A549 (cell line): ENCODE measurements around the gene IQGAP2. TPM values are rescaled to one million over a fixed set of nuclear protein-coding genes. Genes with fewer than 3 reads are reported as not detected.

Experiments
- ATAC-seq, 2 experiments: fragments of 200-7000 bp in 1 of 2; fragments of >200 bp in 1 of 2; cut with Nextera tagmentation in 1 of 2; cut with Tn5 transposase in 1 of 2; 3 replicates each; pipeline versions ENCODE4 v1.8.0 to v1.9.1; 2018 to 2020; ENCODE audit warnings: mild to moderate bottlenecking in 1 of 2, moderate library complexity in 1 of 2
- CTCF ChIA-PET: fragments of 300-600 bp; sonication (Branson Sonifier 250); formaldehyde crosslinking; extraction: SDS; loops from one replicate; lab custom pipeline; 2021; ENCODE audit warnings: antibody characterized with exemption, inconsistent platforms; lab: Yijun Ruan, JAX
- POLR2A ChIA-PET: fragments of 350-600 bp; formaldehyde crosslinking; extraction: SDS; loops from one replicate; lab custom pipeline; 2021; ENCODE audit warnings: antibody characterized with exemption, inconsistent platforms; lab: Yijun Ruan, JAX
- DNase-seq, 2 experiments: peaks; one replicate each; pipeline versions ENCODE4 v3.0.0 to v3.0.0-alpha.2; 2011 to 2016; ENCODE audit warnings: low read depth in 1 of 2, low spot score in 1 of 2
- FAIRE-seq: peaks from 2 replicates; lab custom pipeline; 2011; peaks lifted over from hg19 to GRCh38; lab: Jason Lieb, UNC
- H3K27ac ChIP-seq, 2 experiments: fragments of >200 bp; sonication (Bioruptor Twin); formaldehyde crosslinking; 3 replicates each; pipeline ENCODE4 v1.5.1; 2016 to 2017
- H3K4me1 ChIP-seq: fragments of >200 bp; sonication (Bioruptor Twin); formaldehyde crosslinking; 3 replicates; pipeline ENCODE4 v1.6.1; 2016
- H3K4me2 ChIP-seq: fragments of >200 bp; sonication (Bioruptor Twin); formaldehyde crosslinking; 3 replicates; pipeline ENCODE4 v1.6.1; 2016
- H3K4me3 ChIP-seq: fragments of >200 bp; sonication (Bioruptor Twin); formaldehyde crosslinking; 3 replicates; pipeline ENCODE4 v1.5.1; 2016
- H3K9me3 ChIP-seq: fragments of >200 bp; sonication (Bioruptor Twin); formaldehyde crosslinking; 3 replicates; pipeline ENCODE4 v1.6.1; 2016
- BHLHE40 ChIP-seq: IDR thresholded peaks from 2 replicates; pipeline ENCODE4 v1.6.1; 2012; ENCODE audit warnings: low read depth, low read length, inconsistent platforms
- CBX8 ChIP-seq: fragments of 200-600 bp; sonication (generic); IDR thresholded peaks from 2 replicates; pipeline ENCODE4 v1.6.1; 2016
- EP300 ChIP-seq, 2 experiments: fragments of >200 bp; sonication (Bioruptor Twin); formaldehyde crosslinking; IDR thresholded peaks; 2 replicates in 1 of 2; 3 replicates in 1 of 2; pipeline ENCODE4 v1.6.1; 2016 to 2017
- FOSL2 ChIP-seq, 2 experiments: fragments of 450-650 bp in 1 of 2; fragments of >200 bp in 1 of 2; sonication (Bioruptor Twin) in 1 of 2; formaldehyde crosslinking; IDR thresholded peaks; 2 replicates each; pipeline versions ENCODE4 v1.5.0 to v1.6.1; 2016 to 2020; ENCODE audit warnings: mild to moderate bottlenecking in 1 of 2, moderate library complexity in 1 of 2
- HDAC2 ChIP-seq: fragments of 200-600 bp; sonication (generic); IDR thresholded peaks from 2 replicates; pipeline ENCODE4 v1.6.1; 2016
- HEYL ChIP-seq: fragments of 250-450 bp; sonication (Bioruptor Pico); IDR thresholded peaks from 2 replicates; pipeline ENCODE4 v1.8.0; 2021; ENCODE audit warnings: mild to moderate bottlenecking, moderate library complexity
- HOXB13 ChIP-seq: fragments of 250-450 bp; sonication (Bioruptor Pico); IDR thresholded peaks from 2 replicates; pipeline ENCODE4 v1.5.0; 2020; ENCODE audit warnings: low read depth, mild to moderate bottlenecking, moderate library complexity
- HOXB5 ChIP-seq: fragments of 250-450 bp; sonication (Bioruptor Pico); IDR thresholded peaks from 2 replicates; pipeline ENCODE4 v1.5.0; 2020; ENCODE audit warnings: mild to moderate bottlenecking, moderate library complexity
- JUN ChIP-seq, 2 experiments: fragments of >200 bp; sonication (Bioruptor Twin); formaldehyde crosslinking; IDR thresholded peaks; 2 replicates in 1 of 2; 3 replicates in 1 of 2; pipeline ENCODE4 v1.6.1; 2016 to 2017
- JUNB ChIP-seq: fragments of >200 bp; sonication (Bioruptor Twin); formaldehyde crosslinking; IDR thresholded peaks from 2 replicates; pipeline ENCODE4 v1.6.1; 2016
- KDM1A ChIP-seq: fragments of 200-600 bp; sonication (generic); IDR thresholded peaks from 2 replicates; pipeline ENCODE4 v1.6.1; 2016; ENCODE audit warnings: low read depth, mild to moderate bottlenecking
- KDM5A ChIP-seq: fragments of 200-600 bp; sonication (generic); IDR thresholded peaks from 2 replicates; pipeline ENCODE4 v1.6.1; 2016; ENCODE audit warnings: antibody characterized with exemption, mild to moderate bottlenecking
- MAFK ChIP-seq: fragments of 450-650 bp; IDR thresholded peaks from 2 replicates; pipeline ENCODE4 v1.6.1; 2014; ENCODE audit not compliant: partially characterized antibody
- MYC ChIP-seq: IDR thresholded peaks from 2 replicates; pipeline ENCODE4 v1.6.1; 2012; ENCODE audit warnings: mild to moderate bottlenecking, inconsistent platforms, low read length, improper control_type of control experiment, borderline replicate concordance
- NPAS2 ChIP-seq: fragments of 250-450 bp; sonication (Bioruptor Pico); IDR thresholded peaks from 2 replicates; pipeline ENCODE4 v1.8.0; 2022; ENCODE audit warnings: mild to moderate bottlenecking, moderate library complexity, borderline replicate concordance
- NR3C1 ChIP-seq: fragments of >200 bp; sonication (Bioruptor Twin); formaldehyde crosslinking; IDR thresholded peaks from 3 replicates; pipeline ENCODE4 v1.6.1; 2017
- RAD21 ChIP-seq, 2 experiments: fragments of >200 bp in 1 of 2; sonication (Bioruptor Twin) in 1 of 2; formaldehyde crosslinking in 1 of 2; IDR thresholded peaks in 1 of 2; conservative IDR thresholded peaks in 1 of 2; 2 replicates in 1 of 2; 3 replicates in 1 of 2; pipeline ENCODE4 v1.6.1; 2012 to 2018; ENCODE audit warnings: inconsistent platforms in 1 of 2
- RARB ChIP-seq: fragments of 250-450 bp; sonication (Bioruptor Pico); IDR thresholded peaks from 2 replicates; pipeline ENCODE4 v1.8.0; 2021; ENCODE audit warnings: mild to moderate bottlenecking, moderate library complexity
- TP53 ChIP-seq: fragments of 250-450 bp; sonication (Bioruptor Pico); IDR thresholded peaks from 2 replicates; pipeline ENCODE4 v1.5.0; 2021; ENCODE audit warnings: mild to moderate bottlenecking, moderate library complexity
- ZC3H11A ChIP-seq: fragments of 450-650 bp; IDR thresholded peaks from 2 replicates; pipeline ENCODE4 v1.6.1; 2014; ENCODE audit warnings: antibody characterized with exemption, mild to moderate bottlenecking
- ZSCAN20 ChIP-seq: fragments of 250-450 bp; sonication (Bioruptor Pico); IDR thresholded peaks from 2 replicates; pipeline ENCODE4 v1.8.0; 2022; ENCODE audit warnings: mild to moderate bottlenecking, moderate library complexity
- WGBS: methylation state at CpG from one replicate; pipeline ENCODE4 v1.1.6; 2017; ENCODE audit errors: missing lambda C conversion rate; 5-methylcytosine and 5-hydroxymethylcytosine counted together
- polyA plus RNA-seq, 4 experiments: library from polyadenylated mRNA; depleted of rRNA in 3 of 4; stranded (reverse); fragments of >200 nt; fragmentation: RNase III in 1 of 4; extraction: RNeasy Plus Mini Kit Qiagen cat#74134 plus additional on column Dnase treatment in 1 of 4; gene quantifications; 2 replicates in 3 of 4; 3 replicates in 1 of 4; pipeline ENCODE4 v1.2.3, GENCODE V29; 2011 to 2017
- TF ChIP-seq, protein P1 (sequence below): fragments of 250-450 bp; sonication (Bioruptor Pico); IDR thresholded peaks from 2 replicates; pipeline ENCODE4 v1.5.0; 2020; ENCODE audit warnings: low read depth, mild to moderate bottlenecking, moderate library complexity
- TF ChIP-seq, protein P2 (sequence below): IDR thresholded peaks from 2 replicates; pipeline ENCODE4 v1.6.1; 2012
- TF ChIP-seq, protein P3 (sequence below): IDR thresholded peaks from 2 replicates; pipeline ENCODE4 v1.6.1; 2012
- TF ChIP-seq, protein P4 (sequence below): fragments of 450-650 bp; IDR thresholded peaks from 2 replicates; pipeline ENCODE4 v1.6.1; 2014; ENCODE audit warnings: antibody characterized with exemption

IQGAP2 gene
- polyA plus RNA-seq, 2 of the 4 experiments (the other 2 are of a cell fraction) = 5.3 to 10.1 TPM

DNA sequence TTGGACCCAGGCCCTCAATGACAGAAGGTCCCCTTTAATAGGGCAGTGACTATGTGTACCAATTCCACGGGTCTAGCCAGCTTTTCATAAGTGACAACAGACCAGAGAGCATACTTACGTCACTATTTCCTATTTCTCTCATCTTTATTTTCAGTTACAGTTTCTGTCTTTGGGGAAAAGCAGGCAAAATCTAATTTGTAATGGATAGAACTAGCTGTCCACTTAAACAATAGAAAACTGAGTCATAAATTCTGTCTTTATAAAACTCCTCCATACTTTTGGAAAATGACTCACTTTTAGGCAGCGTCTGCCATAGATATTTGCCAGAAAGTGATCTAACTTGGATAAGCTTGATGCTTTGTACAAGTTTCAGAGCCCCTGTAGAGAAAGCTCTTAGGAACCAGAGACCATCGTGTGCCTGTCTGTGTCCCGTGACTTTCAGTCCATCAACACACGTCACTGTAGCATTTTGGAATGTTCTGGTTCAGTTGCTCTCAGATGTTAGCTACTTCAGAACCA is 118.2 kb downstream of the IQGAP2 start:
- Histone ChIP-seq H3K27ac (no peak overlapping the region), H3K9me3 (no peaks in the 10 kb centered on the region), H3K4me3 (no peak overlapping the region), H3K4me1 (peaks cover 16% of the 10 kb centered on the region; the same call in 2 of the 3 replicates), H3K4me2 (0 out of 3 replicates have a peak overlapping the region, but pooled peaks have one; percentile 13)
- ChIA-PET CTCF (interaction anchor here (0.7 to 1.3 kb wide), 2 partner anchors 21 to 118 kb away, joined by 3 to 4 read pairs; no protein-coding TSS in a partner anchor), POLR2A (no interaction called here)
- DNase-seq (no peak), FAIRE-seq (peak; percentile 28), ATAC-seq (no peak)
- 49% methylated on average over 6 of the region's 6 CpGs for WGBS
- TF ChIP-seq KDM5A = no peak
- TF ChIP-seq MAFK = no peak
- TF ChIP-seq JUN (IDR thresholded peaks at IDR 0.05) = no peak
- TF ChIP-seq, protein P1, sequence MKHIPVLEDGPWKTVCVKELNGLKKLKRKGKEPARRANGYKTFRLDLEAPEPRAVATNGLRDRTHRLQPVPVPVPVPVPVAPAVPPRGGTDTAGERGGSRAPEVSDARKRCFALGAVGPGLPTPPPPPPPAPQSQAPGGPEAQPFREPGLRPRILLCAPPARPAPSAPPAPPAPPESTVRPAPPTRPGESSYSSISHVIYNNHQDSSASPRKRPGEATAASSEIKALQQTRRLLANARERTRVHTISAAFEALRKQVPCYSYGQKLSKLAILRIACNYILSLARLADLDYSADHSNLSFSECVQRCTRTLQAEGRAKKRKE (CRISPR knock-in tag) = no peak
- no peak for TF ChIP-seq HOXB5 (CRISPR knock-in tag)
- no peak for TF ChIP-seq RAD21 (conservative IDR thresholded peaks at IDR 0.05 in 1 of 2, IDR thresholded peaks at IDR 0.05 in 1 of 2)
- no peak for TF ChIP-seq FOSL2 (IDR thresholded peaks at IDR 0.05)
- no peak for TF ChIP-seq FOSL2 (CRISPR knock-in tag; IDR thresholded peaks at IDR 0.05)
- TF ChIP-seq ZC3H11A = no peak
- TF ChIP-seq, protein P2, sequence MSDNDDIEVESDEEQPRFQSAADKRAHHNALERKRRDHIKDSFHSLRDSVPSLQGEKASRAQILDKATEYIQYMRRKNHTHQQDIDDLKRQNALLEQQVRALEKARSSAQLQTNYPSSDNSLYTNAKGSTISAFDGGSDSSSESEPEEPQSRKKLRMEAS = no peak
- TF ChIP-seq TP53 = no peak

DNA sequence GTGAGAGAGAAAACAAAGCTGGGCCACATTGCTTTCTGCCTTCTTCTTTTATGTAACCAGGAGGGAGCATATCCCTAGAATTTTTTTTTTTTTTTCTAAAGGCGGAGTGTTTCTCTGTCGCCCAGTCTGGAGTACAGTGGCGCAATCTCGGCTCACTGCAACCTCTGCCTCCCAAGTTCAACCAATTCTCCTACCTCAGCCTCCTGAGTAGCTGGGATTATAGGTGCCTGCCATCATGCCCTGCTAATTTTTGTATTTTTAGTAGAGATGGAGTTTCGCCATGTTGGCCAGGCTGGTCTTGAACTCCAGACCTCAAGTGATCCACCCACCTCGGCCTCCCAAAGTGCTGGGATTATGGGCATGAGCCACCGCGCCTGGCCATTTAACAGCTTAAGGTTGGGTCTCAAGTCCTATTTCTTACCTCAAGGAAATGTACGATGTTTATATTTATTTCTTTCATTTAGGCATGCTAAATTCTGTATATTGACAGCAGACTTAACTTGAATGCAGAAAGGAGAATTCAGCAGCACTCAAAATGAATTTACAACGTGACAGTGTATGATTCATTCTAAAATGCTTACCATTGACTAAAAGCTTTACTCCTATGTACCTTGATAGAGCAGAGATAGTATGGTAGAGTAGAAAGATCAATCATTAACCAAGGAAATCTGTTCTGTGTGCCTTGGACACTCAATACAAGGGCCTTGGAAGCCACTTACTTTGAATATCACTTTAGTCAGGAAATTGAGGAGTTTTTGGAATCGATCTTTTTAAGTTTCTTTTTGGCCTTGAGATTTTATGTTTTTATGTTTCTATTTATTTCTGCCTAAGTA is 119.2 kb downstream of the IQGAP2 start:
- DNase-seq = no peak
- peaks cover 16% of the 10 kb centered on the region; the same call in 2 of the 3 replicates for H3K4me1 ChIP-seq
- TF ChIP-seq BHLHE40 (no peak), ZSCAN20 (CRISPR knock-in tag) (no peak), FOSL2 (IDR thresholded peaks at IDR 0.05) (no peak), FOSL2 (CRISPR knock-in tag; IDR thresholded peaks at IDR 0.05) (no peak), KDM1A (no peak), JUNB (no peak), CBX8 (no peak), HOXB13 (no peak), MYC (no peak), HEYL (no peak), NR3C1 (no peak), NPAS2 (CRISPR knock-in tag) (no peak), HOXB5 (CRISPR knock-in tag) (no peak), HDAC2 (no peak), RARB (CRISPR knock-in tag) (no peak), EP300 (IDR thresholded peaks at IDR 0.05) (no peak)
- TF ChIP-seq, protein P2 = no peak
- TF ChIP-seq, protein P3, sequence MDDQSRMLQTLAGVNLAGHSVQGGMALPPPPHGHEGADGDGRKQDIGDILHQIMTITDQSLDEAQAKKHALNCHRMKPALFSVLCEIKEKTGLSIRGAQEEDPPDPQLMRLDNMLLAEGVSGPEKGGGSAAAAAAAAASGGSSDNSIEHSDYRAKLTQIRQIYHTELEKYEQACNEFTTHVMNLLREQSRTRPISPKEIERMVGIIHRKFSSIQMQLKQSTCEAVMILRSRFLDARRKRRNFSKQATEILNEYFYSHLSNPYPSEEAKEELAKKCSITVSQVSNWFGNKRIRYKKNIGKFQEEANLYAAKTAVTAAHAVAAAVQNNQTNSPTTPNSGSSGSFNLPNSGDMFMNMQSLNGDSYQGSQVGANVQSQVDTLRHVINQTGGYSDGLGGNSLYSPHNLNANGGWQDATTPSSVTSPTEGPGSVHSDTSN = no peak
- TF ChIP-seq, protein P4, sequence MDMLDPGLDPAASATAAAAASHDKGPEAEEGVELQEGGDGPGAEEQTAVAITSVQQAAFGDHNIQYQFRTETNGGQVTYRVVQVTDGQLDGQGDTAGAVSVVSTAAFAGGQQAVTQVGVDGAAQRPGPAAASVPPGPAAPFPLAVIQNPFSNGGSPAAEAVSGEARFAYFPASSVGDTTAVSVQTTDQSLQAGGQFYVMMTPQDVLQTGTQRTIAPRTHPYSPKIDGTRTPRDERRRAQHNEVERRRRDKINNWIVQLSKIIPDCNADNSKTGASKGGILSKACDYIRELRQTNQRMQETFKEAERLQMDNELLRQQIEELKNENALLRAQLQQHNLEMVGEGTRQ = no peak
- POLR2A ChIA-PET = no interaction called here
- H3K27ac ChIP-seq = no peak overlapping the region; a peak in 1 of 6 replicates
- H3K4me2 ChIP-seq = peak overlapping the region; percentile 30
- no peaks in the 10 kb centered on the region for H3K9me3 ChIP-seq
- no peak overlapping the region for H3K4me3 ChIP-seq
- ATAC-seq = peak in 1 of 2 experiments; percentile 48; a peak in 1 of 6 replicates
- 75% methylated on average over 11 of the region's 11 CpGs for WGBS
- CTCF ChIA-PET = interaction anchor here (0.7 to 1.3 kb wide), 2 partner anchors 20 to 119 kb away, joined by 3 to 4 read pairs; no protein-coding TSS in a partner anchor
- peak; percentile 23 for FAIRE-seq
